ENCODE data around the gene SLC44A5.
"Not testable (repeated sequence)": the region's sequence is repeated elsewhere in the genome, so short reads cannot be mapped to it uniquely, and the experiment has no call there.

Gene SLC44A5

GRCh38 chr1:75501577-75502295 lies 109.2 kb downstream of the SLC44A5 start:
- no peak for DNase-seq
- Mint-ChIP-seq H3K9me3 (no peaks in the 10 kb centered on the region), H3K4me1 (peaks cover 8% of the 10 kb centered on the region), H3K27me3 (ENCODE audit: low read depth, poor library complexity) (no peaks in the 10 kb centered on the region), H3K27ac (no peak overlapping the region), H3K4me3 (no peak overlapping the region), H3K36me3 (ENCODE audit: low read depth) (no peaks in the 10 kb centered on the region)
- TF ChIP-seq CTCF (IDR thresholded peaks at IDR 0.05) = no peak

GRCh38 chr1:75492011-75492410 lies 118.9 kb downstream of the SLC44A5 start:
- H3K27ac Mint-ChIP-seq = no peak overlapping the region
- H3K9me3 Mint-ChIP-seq = peaks cover 4% of the 10 kb centered on the region
- H3K4me1 Mint-ChIP-seq = peaks cover 9% of the 10 kb centered on the region
- no peaks in the 10 kb centered on the region for H3K27me3 Mint-ChIP-seq (ENCODE audit: low read depth, poor library complexity)
- H3K36me3 Mint-ChIP-seq (ENCODE audit: low read depth) = no peaks in the 10 kb centered on the region
- DNase-seq = no peak
- no peak overlapping the region for H3K4me3 Mint-ChIP-seq
- no peak for TF ChIP-seq CTCF (IDR thresholded peaks at IDR 0.05)

- Mint-ChIP-seq H3K4me3 (no peak overlapping the region), H3K9me3 (peaks cover 23% of the 10 kb centered on the region), H3K27me3 (ENCODE audit: low read depth, poor library complexity) (no peaks in the 10 kb centered on the region), H3K36me3 (ENCODE audit: low read depth) (no peaks in the 10 kb centered on the region), H3K27ac (no peak overlapping the region), H3K4me1 (peaks cover 9% of the 10 kb centered on the region)
- DNase-seq = no peak
- TF ChIP-seq CTCF (IDR thresholded peaks at IDR 0.05) = no peak
Measured at GRCh38 chr1:75487399-75487798, 123.5 kb downstream of the SLC44A5 start.

- peaks cover 30% of the 10 kb centered on the region for H3K9me3 Mint-ChIP-seq
- H3K4me1 Mint-ChIP-seq = no peaks in the 10 kb centered on the region
- no peak for DNase-seq
- H3K36me3 Mint-ChIP-seq (ENCODE audit: low read depth) = no peaks in the 10 kb centered on the region
- no peaks in the 10 kb centered on the region for H3K27me3 Mint-ChIP-seq (ENCODE audit: low read depth, poor library complexity)
- no peak for TF ChIP-seq CTCF (IDR thresholded peaks at IDR 0.05)
- H3K27ac Mint-ChIP-seq = no peak overlapping the region
- no peak overlapping the region for H3K4me3 Mint-ChIP-seq
Measured at GRCh38 chr1:75484789-75485188, 126.1 kb downstream of the SLC44A5 start.

GRCh38 chr1:75482951-75483350 lies 128.0 kb downstream of the SLC44A5 start:
- DNase-seq = no peak
- Mint-ChIP-seq H3K4me1 (no peaks in the 10 kb centered on the region), H3K9me3 (peaks cover 36% of the 10 kb centered on the region), H3K36me3 (ENCODE audit: low read depth) (no peaks in the 10 kb centered on the region), H3K27ac (no peak overlapping the region), H3K27me3 (ENCODE audit: low read depth, poor library complexity) (no peaks in the 10 kb centered on the region), H3K4me3 (no peak overlapping the region)
- no peak for TF ChIP-seq CTCF (IDR thresholded peaks at IDR 0.05)

- peaks cover 26% of the 10 kb centered on the region for H3K9me3 Mint-ChIP-seq
- not testable (repeated sequence) for H3K27me3 Mint-ChIP-seq (ENCODE audit: low read depth, poor library complexity); H3K36me3 Mint-ChIP-seq (ENCODE audit: low read depth); H3K4me3 Mint-ChIP-seq; H3K4me1 Mint-ChIP-seq; DNase-seq; H3K27ac Mint-ChIP-seq
Measured at GRCh38 chr1:75476486-75476885, 134.4 kb downstream of the SLC44A5 start.
